HG03196 (cell line): Measurements from ENCODE around the gene ARL11.

Experiments
- ATAC-seq: cut with Tn5 transposase; IDR thresholded peaks from one replicate; pipeline ENCODE4 v1.9.1; 2021; ENCODE audit not compliant: unreplicated experiment

The ARL11 gene

GRCh38 chr13:49646688-49647087, 18.4 kb downstream of the ARL11 start:
- ATAC-seq = no peak

DNA sequence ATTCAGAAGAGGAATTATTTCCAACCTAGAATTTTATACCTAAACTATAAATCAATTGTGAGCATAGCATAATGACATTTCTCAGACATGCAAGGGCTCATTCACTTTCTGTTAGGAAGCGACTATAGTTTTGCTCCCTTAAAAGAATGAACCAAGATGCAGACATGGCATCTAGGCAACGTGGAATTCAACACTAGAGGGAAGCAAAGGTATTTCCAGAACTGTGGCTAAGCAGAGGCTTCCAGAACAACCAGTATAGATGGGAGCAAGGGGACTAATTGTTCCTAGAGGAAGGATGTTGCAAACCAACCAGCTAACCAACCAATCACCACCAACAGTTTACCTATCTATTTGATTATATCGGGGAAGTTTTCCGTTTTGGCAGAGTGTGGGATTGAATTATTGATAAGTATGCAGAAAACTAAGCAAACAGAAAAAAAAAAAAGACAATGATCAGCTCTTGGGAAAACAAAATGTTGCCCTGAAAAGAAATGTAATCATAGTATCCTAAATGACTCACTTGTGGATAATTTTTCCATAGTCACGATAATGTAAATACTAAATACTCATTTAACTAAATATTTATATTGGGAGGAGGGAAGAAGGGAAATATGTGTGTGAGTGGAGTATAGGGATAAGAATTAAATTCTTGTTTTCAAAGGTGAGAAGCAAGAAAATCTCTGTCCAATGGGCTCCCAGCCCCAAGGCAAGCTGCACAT, 21.1 kb downstream of the ARL11 start:
- no peak for ATAC-seq

DNA sequence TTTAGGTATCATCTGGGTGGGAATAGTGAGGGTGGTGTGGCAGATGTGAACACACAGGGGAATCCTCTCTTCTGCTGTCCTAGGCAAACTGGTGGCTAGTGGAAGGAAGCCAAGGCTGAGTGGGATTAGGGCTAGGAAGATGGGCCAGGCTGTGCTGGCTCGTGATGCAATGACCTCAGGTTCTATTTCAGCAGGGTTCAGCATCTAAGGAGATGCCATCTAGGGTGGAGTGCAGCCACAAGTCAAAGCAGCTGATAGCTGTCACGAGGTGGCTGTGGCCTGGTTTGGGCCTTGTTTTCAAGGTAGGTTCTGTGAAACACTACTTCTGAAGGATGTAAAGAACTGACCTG, 21.6 kb downstream of the ARL11 start:
- no peak for ATAC-seq

DNA sequence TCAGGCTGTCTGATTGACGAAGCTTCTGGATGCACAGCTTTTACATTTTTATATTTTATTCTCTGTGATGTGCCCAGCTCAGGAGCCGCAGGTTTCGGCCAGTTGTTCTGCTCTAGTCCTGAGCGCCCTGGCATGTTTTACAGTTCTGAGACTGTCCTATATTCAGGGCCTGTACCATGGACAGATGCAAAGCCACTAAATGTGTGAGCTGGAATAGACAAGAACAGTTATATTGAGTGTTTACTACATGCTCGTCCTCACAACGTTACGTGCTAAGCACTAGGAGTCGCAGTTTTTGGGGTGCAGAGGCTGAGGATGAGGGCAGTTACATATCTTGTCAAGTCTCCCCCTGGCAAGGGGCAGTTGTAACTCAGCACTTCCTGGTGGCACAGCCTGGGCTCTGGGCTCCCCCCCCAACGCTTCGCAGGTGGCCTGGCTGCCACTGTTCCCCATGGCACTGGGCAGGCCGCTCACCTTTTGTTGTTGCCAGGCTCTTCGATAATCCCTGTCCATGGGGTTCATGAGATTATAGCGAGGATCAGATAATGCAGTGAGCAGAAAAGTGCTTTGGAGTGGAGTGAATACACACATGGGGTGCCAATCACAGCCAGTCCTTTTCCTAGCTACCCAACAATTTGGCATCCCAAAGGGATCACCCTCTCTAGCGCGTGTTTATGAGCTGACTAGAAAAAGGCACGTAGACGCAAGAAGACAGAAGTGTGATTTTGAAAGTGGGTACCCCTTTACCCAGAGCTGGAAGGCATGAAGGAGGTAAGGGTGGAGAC, 23.5 kb downstream of the ARL11 start:
- no peak for ATAC-seq

- ATAC-seq = no peak
Observed at GRCh38 chr13:49652355-49653305, 24.3 kb downstream of the ARL11 start.

DNA sequence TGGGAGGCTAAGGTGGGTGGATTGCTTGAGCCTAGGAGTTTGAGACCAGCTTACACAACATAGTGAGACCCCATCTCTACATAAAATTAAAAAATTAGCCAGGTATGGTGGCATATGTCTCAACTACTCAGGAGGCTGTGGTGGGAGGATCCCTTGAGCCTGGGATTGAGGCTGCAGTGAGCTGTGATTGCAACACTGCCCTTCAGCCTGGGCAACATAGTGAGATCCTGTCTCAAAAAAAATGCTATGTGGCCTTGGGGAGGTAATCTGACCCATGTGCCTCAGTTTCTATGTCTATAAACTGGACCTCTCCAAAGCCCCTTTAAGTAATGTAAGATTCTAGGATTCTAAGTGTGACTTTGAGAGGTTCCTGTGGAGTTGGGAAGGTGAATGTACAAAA, 25.2 kb downstream of the ARL11 start:
- no peak for ATAC-seq

GRCh38 chr13:49654011-49654410, 25.7 kb downstream of the ARL11 start:
- no peak for ATAC-seq

GRCh38 chr13:49655906-49656305, 27.6 kb downstream of the ARL11 start:
- no peak for ATAC-seq

DNA sequence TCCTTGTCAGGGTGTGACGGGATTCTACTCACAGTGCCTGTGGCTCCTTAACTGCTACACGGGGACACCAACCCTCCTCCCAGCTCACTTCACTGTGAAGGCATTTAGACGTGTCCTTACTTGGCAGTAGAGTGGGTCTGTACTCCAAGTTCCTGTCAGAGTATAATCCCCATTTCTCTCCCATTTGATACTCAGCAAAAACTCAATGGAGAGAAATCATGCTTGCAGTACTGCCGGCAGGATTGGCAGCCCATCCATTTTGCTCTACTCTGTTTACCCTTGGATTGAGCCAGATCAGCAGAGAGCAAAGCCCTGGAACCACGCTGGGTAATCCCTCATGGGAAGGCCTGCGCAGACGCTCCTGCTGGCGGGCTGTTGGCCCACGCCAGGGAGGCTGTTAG, 28.9 kb downstream of the ARL11 start:
- no peak for ATAC-seq

DNA sequence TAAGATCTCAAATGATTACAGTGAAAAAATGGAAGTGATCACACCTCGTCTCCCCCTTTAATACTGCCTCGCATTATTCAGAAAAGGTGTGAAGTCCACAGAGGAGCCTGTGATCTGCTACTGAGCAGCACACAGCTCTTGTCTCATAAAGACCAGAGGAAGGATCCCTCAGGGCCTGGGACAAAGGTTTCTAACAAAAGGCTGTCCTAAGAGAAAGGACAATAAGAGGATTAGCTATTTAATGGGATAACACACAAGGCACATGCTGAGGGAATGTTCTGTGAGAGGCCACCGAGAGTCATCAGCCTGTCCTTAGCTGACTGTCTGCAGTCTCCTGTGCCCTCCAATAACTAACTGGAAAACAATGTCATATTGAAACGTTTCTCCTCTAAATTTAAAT, 36.3 kb downstream of the ARL11 start:
- ATAC-seq = no peak

DNA sequence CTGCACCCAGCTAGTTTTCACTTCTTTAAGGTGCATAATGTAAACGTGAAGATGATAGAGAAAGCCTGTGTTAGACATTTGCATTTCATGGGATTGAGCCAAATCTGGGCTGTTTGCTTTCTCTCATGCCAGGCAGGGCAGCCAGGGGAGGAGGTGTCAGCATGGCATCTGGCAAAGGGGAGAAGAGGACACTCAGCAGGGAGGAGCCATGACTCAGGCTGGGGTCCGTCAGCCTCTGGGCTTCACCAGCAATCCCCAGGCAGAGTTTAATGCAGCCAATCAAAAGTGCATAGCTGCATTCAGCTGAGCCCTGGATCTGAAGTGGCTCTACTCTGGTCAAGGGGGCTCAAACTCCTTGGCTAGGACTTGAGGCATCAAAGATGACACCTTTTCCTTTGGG, 39.5 kb downstream of the ARL11 start:
- ATAC-seq = no peak

DNA sequence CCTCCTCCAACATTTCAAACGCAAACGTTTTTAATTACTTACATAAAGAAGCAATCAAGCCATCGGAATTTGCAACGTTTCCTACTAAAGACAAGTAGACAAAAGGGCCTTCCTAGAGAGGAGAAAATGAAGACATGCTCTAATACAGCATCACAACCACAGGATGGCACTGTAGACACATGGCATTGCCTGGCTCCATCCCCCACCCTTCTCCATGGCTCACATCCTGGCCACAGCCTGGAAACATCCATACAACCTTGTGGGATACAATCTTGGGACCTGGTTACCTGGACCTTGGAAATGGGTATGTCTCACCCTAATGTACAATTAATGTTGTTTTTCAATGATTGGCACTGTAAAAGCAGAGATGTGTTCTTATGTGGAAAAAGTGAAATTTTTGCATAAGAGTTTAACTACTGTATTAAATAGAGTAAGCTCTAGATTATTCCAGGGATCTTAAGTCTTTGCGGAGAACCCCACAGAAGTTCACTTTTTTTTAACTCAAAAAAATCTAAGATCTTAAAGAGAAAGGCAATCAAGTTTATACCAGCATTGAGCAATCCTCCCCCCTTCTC, 41.5 kb downstream of the ARL11 start:
- no peak for ATAC-seq

DNA sequence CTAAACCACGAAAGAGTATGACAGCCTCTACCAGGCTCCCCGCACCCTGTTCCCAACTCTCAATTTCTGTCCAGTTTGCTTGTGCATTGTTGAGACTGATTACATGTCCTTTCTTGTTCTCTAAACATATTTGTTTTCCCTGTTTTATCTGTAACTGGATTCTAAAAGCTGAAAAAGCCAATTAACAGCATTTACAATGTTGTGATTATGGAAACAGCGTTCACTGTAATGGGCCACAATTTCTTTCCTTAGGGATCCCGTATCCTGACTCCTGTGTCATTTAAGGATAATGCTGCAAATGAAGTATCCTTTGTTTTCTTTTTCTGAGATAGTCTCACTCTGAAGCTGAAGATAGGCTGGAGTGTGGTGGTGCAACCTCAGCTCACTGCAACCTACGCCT, 42.5 kb downstream of the ARL11 start:
- no peak for ATAC-seq

- no peak for ATAC-seq
Observed at GRCh38 chr13:49676581-49677298, 48.4 kb downstream of the ARL11 start.

GRCh38 chr13:49678191-49678914, 50.0 kb downstream of the ARL11 start:
- ATAC-seq = no peak

DNA sequence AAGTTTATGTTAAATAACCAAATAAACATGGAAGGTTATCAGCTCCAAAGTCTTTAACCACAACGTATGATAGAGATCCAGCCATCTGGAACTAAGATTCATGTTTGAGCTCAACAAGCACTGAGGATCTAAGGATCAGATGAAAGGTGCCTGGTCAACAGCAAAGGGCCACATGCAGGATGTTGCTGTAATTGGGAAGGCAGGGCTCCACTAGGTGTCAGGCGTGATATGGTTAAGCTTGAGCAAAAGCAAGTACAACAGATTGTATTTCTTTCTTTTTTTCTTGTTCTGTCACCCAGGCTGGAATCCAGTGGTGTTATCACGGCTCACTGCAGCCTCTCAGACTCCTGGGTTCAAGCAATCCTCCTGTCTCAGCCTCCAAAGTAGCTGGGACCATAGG, 50.9 kb downstream of the ARL11 start:
- ATAC-seq = no peak

DNA sequence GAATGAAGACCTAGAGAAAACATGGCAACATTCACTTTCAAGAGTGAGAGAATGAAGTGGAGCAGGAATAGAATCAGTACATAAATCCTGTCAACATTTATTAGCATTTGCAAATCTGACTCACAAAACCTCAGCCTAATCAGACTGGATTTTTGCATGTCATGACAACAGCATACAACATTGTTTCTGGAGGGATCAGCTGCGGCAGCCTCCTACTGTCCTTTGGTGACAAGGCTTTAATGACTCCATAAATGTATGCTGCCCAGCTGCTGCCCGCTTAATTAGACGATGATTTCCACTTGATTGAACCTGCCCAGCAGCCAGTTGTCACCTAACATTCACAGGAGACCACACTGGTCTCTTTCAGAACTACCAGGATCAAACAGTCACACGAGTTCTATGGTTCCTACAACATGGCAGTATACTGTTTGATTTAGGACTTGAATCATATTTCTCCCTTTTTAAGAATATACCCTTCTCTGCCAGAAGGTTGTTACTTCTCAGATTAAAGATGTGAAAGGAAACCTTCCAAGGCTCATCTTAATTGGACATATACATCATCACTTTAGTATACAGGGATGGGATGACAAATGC, 53.6 kb downstream of the ARL11 start:
- no peak for ATAC-seq
